ENCODE data around the gene SCIN.

SCIN gene

DNA sequence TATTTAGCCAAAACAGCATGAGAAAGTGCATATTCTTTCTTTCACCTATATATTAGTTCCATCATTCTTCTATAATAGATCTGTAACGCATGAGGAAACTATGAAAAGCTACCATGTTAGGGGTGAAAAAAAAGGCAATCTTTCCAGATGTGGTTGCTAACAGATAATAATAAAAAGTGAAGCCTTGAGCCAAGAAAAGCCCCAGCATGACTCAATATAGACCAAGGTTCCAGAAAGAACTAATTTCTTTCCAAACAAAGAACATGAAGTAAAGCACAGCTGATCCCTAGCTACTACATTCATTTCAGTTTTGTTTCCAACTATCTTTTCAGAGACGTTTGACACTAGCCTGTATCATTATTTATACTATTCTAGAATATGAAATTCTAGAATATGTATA lies 133.4 kb downstream of the SCIN start:
- Histone ChIP-seq H3K4me1 (ENCODE audit: low read depth, poor library complexity, severe bottlenecking) (no peaks in the 10 kb centered on the region), H3K9ac (no peak overlapping the region), H3K27me3 (ENCODE audit: insufficient read depth, low read depth) (no peaks in the 10 kb centered on the region), H3K4me3 (IDR thresholded peaks at IDR 0.05; ENCODE audit: insufficient read depth, low read depth, low read length) (no peak overlapping the region), H3K79me2 (ENCODE audit: insufficient read depth, low read depth) (no peaks in the 10 kb centered on the region), H3K4me2 (no peak overlapping the region), H4K20me1 (ENCODE audit: insufficient read depth) (no peaks in the 10 kb centered on the region), H3K36me3 (ENCODE audit: insufficient read depth) (no peaks in the 10 kb centered on the region), H3K27ac (no peak overlapping the region), H2AFZ (ENCODE audit: low read depth) (no peak overlapping the region)
- TF ChIP-seq CTCF (conservative IDR thresholded peaks at IDR 0.05; ENCODE audit: low read depth, low read length) = no peak

GRCh38 chr7:12705878-12706277 lies 135.4 kb downstream of the SCIN start:
- H3K4me1 ChIP-seq (ENCODE audit: low read depth, poor library complexity, severe bottlenecking) = no peaks in the 10 kb centered on the region
- H3K27me3 ChIP-seq (ENCODE audit: insufficient read depth, low read depth) = no peaks in the 10 kb centered on the region
- H3K4me2 ChIP-seq = no peak overlapping the region
- no peak for TF ChIP-seq CTCF (conservative IDR thresholded peaks at IDR 0.05; ENCODE audit: low read depth, low read length)
- H3K9ac ChIP-seq = no peak overlapping the region
- H3K4me3 ChIP-seq (IDR thresholded peaks at IDR 0.05; ENCODE audit: insufficient read depth, low read depth, low read length) = no peak overlapping the region
- no peak overlapping the region for H2AFZ ChIP-seq (ENCODE audit: low read depth)
- H3K36me3 ChIP-seq (ENCODE audit: insufficient read depth) = no peaks in the 10 kb centered on the region
- no peaks in the 10 kb centered on the region for H4K20me1 ChIP-seq (ENCODE audit: insufficient read depth)
- H3K79me2 ChIP-seq (ENCODE audit: insufficient read depth, low read depth) = no peaks in the 10 kb centered on the region
- no peak overlapping the region for H3K27ac ChIP-seq

DNA sequence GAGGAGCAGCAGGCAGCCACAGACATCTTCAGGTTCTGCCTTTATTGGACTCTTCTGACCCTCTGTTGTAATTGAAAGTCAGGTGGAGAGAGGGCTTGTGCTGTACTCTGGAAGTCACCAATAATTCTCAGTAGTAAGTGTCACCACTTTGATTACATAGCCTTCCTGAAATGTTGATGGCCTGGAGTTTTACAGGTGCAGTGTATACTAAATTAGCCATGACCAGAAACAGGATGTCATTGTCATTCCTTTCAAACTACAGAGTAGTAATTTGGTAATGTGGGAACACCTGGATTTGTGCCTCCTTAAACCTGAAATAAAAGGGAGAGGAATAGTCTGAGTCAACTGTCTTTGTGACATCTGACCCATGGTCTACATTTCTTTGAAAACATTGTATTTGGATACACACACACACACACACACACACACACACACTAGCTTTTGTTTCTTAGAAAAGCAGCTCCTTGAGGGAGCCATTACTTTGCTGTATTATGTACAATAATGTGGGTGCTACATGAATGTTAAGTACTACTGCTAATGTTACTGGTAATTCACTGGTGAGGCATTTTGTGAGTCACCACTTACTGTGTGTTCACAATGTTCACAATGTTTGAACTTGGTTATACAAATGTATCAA lies 136.5 kb downstream of the SCIN start:
- no peak overlapping the region for H3K4me3 ChIP-seq (IDR thresholded peaks at IDR 0.05; ENCODE audit: insufficient read depth, low read depth, low read length)
- H3K27me3 ChIP-seq (ENCODE audit: insufficient read depth, low read depth) = no peaks in the 10 kb centered on the region
- H3K27ac ChIP-seq = no peak overlapping the region
- H3K9ac ChIP-seq = no peak overlapping the region
- H3K4me1 ChIP-seq (ENCODE audit: low read depth, poor library complexity, severe bottlenecking) = no peaks in the 10 kb centered on the region
- no peaks in the 10 kb centered on the region for H3K79me2 ChIP-seq (ENCODE audit: insufficient read depth, low read depth)
- H2AFZ ChIP-seq (ENCODE audit: low read depth) = no peak overlapping the region
- H4K20me1 ChIP-seq (ENCODE audit: insufficient read depth) = no peaks in the 10 kb centered on the region
- no peaks in the 10 kb centered on the region for H3K36me3 ChIP-seq (ENCODE audit: insufficient read depth)
- no peak overlapping the region for H3K4me2 ChIP-seq
- no peak for TF ChIP-seq CTCF (conservative IDR thresholded peaks at IDR 0.05; ENCODE audit: low read depth, low read length)

DNA sequence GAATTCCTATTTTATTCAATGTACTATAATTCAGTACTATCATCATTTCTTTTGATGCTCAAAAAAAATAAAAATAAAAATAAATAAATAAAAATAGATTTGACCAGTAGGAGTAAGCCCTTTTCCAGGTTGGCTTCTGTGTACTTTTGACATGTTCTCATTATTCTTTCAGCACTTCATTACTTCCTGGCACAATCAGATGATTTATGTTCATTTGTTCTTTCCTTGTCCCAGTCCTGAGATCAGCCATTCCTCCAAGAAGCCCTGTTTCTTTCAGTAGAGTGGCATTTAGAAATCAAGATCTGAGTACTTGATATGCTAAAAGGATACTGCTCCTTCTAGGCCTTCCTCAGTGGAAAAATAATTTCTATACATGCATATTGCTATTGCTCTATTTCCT lies 137.8 kb downstream of the SCIN start:
- no peaks in the 10 kb centered on the region for H3K27me3 ChIP-seq (ENCODE audit: insufficient read depth, low read depth)
- H3K4me2 ChIP-seq = no peak overlapping the region
- H3K9ac ChIP-seq = no peak overlapping the region
- H3K79me2 ChIP-seq (ENCODE audit: insufficient read depth, low read depth) = no peaks in the 10 kb centered on the region
- no peak for TF ChIP-seq CTCF (conservative IDR thresholded peaks at IDR 0.05; ENCODE audit: low read depth, low read length)
- no peaks in the 10 kb centered on the region for H3K36me3 ChIP-seq (ENCODE audit: insufficient read depth)
- H3K4me1 ChIP-seq (ENCODE audit: low read depth, poor library complexity, severe bottlenecking) = no peaks in the 10 kb centered on the region
- H3K27ac ChIP-seq = no peak overlapping the region
- H3K4me3 ChIP-seq (IDR thresholded peaks at IDR 0.05; ENCODE audit: insufficient read depth, low read depth, low read length) = no peak overlapping the region
- H4K20me1 ChIP-seq (ENCODE audit: insufficient read depth) = no peaks in the 10 kb centered on the region
- H2AFZ ChIP-seq (ENCODE audit: low read depth) = no peak overlapping the region
